GM21528 (cell line): ENCODE results near the gene NFAT5.
"Not testable (repeated sequence)": the region's sequence is repeated elsewhere in the genome, so short reads cannot be mapped to it uniquely, and the experiment has no call there.

Experiments used
- ATAC-seq: cut with Tn5 transposase; IDR thresholded peaks from one replicate; pipeline ENCODE4 v1.9.1; 2021; ENCODE audit warnings: mild to moderate bottlenecking, moderate library complexity; ENCODE audit not compliant: unreplicated experiment, low FRiP score

NFAT5 gene

GRCh38 chr16:69621225-69621624 lies 55.5 kb downstream of the NFAT5 start:
- ATAC-seq: no peak

GRCh38 chr16:69626256-69626655 lies 60.5 kb downstream of the NFAT5 start:
- ATAC-seq: no peak

GRCh38 chr16:69632828-69633227 lies 67.1 kb downstream of the NFAT5 start:
- no peak for ATAC-seq

- no peak for ATAC-seq
Observed at GRCh38 chr16:69633375-69633774, 67.6 kb downstream of the NFAT5 start.

- not testable (repeated sequence) for ATAC-seq
Observed at GRCh38 chr16:69636563-69637146, 70.9 kb downstream of the NFAT5 start.

GRCh38 chr16:69637206-69637865 lies 71.6 kb downstream of the NFAT5 start:
- not testable (repeated sequence) for ATAC-seq

GRCh38 chr16:69643997-69644396 lies 78.2 kb downstream of the NFAT5 start:
- not testable (repeated sequence) for ATAC-seq

- no peak for ATAC-seq
Observed at GRCh38 chr16:69644790-69645189, 79.0 kb downstream of the NFAT5 start.

GRCh38 chr16:69647020-69647419 lies 81.3 kb downstream of the NFAT5 start:
- no peak for ATAC-seq

GRCh38 chr16:69651217-69651616 lies 85.5 kb downstream of the NFAT5 start:
- no peak for ATAC-seq

GRCh38 chr16:69654280-69654931 lies 88.6 kb downstream of the NFAT5 start:
- ATAC-seq: no peak

GRCh38 chr16:69660166-69660565 lies 94.4 kb downstream of the NFAT5 start:
- ATAC-seq: no peak

GRCh38 chr16:69662901-69663300 lies 97.1 kb downstream of the NFAT5 start:
- ATAC-seq: no peak

GRCh38 chr16:69663846-69664245 lies 98.1 kb downstream of the NFAT5 start:
- no peak for ATAC-seq

- no peak for ATAC-seq
Observed at GRCh38 chr16:69669577-69669976, 103.8 kb downstream of the NFAT5 start.

GRCh38 chr16:69672315-69672997 lies 106.7 kb downstream of the NFAT5 start:
- no peak for ATAC-seq

- no peak for ATAC-seq
Observed at GRCh38 chr16:69672998-69673713, 107.4 kb downstream of the NFAT5 start.

GRCh38 chr16:69680358-69680757 lies 114.6 kb downstream of the NFAT5 start:
- no peak for ATAC-seq

- ATAC-seq: no peak
Observed at GRCh38 chr16:69688589-69688988, 122.8 kb downstream of the NFAT5 start.

- no peak for ATAC-seq
Observed at GRCh38 chr16:69691980-69692911, 126.5 kb downstream of the NFAT5 start.
